NCI-H82 treated with DMSO at 0.1 percent for 48 hours (cell line): ENCODE results near the gene NAXD.
A peak's percentile ranks its signal among the peaks of the same experiment; 100 is the strongest.
"Not testable (repeated sequence)": the region's sequence is repeated elsewhere in the genome, so short reads cannot be mapped to it uniquely, and the experiment has no call there.

ENCODE experiments used
- DNase-seq: peaks from one replicate; lab custom pipeline; 2025; ENCODE audit not compliant: unreplicated experiment; lab: John Stamatoyannopoulos, UW

NAXD gene

DNA sequence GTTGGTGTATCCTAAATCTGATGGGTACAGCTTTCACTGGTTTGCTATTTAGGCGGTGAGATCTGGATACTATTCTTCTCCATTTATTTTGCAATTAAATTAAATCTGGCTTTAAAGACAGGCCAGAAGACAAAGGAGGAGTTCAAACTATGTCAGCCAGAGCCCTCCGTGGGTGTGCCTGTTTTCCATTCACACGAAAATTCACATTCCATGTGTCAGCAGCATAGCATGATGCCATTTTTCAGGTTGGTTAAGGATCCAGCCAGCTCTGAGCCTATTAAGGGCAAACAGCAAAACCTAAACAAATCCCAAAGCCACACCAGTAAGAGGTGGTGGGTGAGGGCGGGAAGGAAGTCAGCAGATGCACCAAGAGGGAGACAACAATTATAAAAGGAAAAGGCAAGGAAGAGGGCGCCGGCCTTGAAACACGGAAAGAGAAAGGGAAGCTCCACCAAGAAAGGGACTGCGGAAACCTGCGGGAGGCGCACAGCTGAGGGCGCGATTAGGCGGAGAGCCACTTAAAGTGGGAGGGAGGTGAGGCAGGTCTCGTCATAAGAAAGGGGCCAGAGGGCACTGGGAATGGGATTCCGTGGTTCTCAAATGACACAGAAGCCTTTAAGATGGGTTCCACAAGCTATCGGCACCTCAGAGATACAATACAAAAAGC lies 47.6 kb downstream of the NAXD start:
- no peak for DNase-seq

- no peak for DNase-seq
Measured at GRCh38 chr13:110663491-110663890, 48.1 kb downstream of the NAXD start.

DNA sequence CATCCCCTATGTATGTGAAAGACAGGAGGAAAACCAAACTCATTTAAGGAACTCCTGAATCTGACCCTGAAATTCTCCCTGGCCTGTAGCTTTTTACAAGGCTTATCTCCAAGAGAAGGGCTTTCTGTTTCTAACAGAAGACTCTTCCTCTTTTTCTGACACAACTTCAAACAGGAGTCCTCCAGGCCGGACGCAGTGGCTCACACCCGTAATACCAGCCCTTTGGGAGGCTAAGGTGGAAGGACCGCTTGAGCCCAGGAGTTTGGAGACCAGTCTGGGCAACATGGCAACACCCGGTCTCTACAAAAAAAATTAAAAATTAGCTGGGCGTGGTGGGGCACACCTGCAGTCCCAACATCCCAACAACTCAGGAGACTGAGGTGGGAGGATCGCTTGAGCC lies 48.7 kb downstream of the NAXD start:
- no peak for DNase-seq

GRCh38 chr13:110664673-110665072 lies 49.3 kb downstream of the NAXD start:
- DNase-seq, result no peak

DNA sequence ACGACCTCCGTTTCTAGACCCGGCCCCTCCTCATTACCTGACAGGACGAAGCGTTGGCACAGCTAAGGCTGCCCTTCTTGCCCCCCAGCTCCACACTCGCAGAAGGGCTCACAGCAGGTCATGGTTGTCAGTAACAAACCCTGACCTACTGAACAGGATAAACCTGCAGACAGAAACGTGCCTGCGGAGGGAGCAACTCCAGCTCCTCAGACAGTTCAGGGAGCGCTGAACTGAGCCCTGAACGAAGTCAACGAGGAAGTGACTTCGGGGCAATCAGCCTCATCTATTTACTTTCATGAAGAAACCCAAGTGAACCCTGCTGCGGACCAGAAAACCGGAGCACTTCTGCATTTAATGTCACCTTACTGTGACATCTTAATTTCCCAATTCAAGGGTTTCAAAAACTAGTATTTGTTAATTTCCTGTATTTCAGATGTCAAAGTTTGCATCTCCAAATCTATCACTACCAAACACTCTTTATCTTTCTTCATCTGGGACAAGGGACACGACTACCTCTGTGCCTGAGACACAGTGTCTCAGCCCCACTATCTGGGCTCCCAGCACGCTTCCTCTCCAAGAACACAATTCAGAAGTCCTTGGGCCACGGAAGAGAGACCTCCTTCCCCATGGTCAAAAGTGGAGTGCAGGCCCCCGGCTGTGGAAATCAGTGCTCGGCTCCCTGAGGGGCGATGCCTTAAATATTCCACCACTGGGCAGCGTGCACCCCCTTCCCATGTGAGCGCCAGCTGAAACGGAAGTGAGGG lies 50.3 kb downstream of the NAXD start:
- no peak for DNase-seq

- DNase-seq, result no peak
Measured at GRCh38 chr13:110666255-110666533, 50.8 kb downstream of the NAXD start.

DNA sequence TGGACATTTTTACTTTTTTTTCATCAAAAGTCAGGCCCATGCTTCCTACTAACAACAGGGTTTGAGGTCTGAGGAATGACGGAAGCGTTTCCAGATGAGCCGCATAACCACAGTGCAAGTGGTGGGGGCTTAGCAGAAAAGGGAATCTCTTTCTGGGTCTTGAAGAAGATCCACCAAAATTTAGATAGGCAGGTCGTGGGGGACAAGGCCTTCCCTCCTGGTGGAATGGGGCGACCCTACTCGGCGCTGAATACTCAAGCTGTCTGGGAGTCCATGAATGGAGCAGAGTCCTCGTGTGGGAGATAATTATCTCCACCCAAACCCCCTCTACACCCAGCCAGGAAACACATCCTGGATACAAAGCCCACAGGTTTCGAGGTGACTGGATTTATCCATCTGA lies 53.7 kb downstream of the NAXD start:
- DNase-seq, result no peak

DNA sequence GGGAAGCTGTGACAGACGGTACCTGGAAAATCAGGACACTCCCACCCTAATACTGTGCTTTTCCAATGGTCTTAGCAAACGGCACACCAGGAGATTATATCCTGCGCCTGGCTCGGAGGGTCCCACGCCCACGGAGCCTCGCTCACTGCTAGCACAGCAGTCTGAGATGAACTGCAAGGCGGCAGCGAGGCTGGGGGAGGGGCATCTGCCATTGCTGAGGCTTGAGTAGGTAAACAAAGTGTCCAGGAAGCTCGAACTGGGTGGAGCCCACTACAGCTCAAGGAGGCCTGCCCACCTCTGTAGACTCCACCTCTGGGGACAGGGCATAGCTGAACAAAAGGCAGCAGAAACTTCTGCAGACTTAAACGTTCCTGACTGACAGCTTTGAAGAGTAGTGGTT lies 54.5 kb downstream of the NAXD start:
- not testable (repeated sequence) for DNase-seq

- DNase-seq, result no peak
Measured at GRCh38 chr13:110676595-110677587, 61.5 kb downstream of the NAXD start.

DNA sequence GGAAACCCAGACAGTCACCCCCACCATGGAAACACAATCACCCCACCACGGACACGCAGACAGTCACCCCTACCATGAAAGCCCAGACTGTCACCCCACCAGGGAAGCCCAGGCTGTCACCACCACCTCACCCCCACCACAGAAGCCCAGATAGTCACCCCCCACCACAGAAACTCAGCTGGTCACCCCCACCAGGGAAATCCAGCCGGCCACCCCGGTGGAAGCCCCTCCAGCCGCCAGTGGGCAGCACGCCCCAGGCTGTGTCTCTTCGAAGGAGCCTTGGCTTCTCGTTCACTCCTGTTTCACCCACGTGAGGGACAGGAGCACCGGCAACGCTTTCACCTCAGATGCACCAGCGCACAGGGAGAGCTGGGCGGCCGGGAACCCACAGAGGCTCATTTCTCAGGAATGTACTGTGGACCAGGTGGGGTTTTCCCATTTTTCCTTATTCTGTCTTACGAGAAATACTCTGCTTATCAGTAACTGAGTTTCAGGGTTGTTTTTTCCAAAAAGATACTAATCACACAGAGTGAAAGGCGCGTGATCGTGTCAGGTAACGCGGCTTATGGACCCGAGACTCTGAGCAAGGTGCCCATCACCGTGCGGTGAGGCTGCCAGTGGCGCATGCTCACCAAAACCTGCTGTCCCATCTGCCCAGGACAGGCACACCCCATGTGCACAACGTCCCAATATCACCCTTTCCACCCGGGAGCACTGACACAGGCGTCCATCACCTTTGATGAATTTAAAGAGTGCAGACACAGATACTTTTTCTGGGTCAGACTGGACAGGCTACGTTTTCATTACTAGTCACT lies 62.6 kb downstream of the NAXD start:
- DNase-seq, result no peak

DNA sequence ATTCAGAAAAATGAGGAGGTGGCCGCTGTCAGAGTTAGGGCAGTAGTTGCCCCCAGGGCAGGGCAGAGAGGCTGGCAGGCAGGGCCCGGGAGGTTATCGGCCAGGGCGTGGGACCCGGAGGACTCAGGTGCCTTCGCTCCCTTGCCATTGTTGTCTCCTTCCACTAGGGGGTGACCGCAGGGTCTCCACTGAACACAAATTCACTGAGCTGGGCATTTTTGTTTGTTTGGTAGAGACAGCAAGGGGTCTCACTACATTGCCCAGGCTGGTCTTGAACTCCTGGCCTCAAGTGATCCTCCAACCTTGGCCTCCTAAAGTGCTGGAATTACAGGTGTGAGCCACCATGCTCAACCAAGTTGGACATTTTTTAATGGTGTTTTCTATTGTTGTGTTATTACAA lies 65.5 kb downstream of the NAXD start:
- DNase-seq, result peak; percentile 4

GRCh38 chr13:110681868-110682550 lies 66.7 kb downstream of the NAXD start:
- DNase-seq, result no peak

DNA sequence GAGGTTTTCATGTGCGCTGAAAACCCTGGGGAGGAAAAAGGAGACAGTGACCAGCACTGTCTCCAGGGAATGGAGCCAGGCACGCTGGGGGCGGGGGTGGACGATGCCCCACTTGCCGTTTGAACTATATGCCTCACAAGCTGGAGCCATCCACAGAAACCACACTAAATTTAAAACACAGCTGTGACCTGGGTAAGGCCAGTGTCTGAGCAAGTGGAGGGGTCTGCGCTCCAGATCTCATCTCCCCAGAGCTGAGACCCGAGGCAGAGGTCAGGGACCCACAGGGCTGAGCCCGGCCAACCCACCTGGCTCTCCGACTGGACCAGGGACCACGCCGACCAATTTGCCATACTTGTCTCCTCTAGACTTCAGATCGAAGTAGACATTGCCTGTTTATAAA lies 67.4 kb downstream of the NAXD start:
- no peak for DNase-seq

DNA sequence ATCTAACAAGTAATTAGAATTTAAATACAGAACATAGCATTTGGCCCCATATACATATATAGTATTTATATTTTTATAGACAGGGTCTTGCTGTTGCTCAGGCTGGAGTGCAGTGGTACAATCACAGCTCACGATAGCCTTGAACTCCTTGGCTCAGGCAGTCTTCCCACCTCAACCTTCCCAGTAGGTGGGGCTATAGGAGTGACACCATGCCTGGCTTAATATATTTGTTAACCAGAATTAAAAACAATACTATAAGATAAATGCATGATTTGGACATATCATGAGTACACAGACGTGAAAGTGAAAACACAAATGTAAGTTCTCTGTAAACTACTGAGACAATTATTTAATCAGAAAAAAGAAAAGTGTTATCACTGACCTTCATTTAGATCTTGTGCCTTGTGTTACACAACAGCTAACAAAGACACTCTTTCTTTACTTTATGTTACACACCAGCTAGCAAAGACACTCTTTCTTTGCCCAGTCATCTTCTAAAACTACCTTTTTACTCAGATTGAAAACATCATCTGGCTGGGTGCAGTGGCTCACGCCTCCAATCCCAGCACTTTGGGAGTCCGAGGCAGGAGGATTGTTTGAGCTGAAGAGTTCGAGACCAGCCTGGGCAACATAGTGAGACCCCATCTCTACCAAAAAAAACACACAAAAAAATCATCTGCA lies 68.0 kb downstream of the NAXD start:
- no peak for DNase-seq

DNA sequence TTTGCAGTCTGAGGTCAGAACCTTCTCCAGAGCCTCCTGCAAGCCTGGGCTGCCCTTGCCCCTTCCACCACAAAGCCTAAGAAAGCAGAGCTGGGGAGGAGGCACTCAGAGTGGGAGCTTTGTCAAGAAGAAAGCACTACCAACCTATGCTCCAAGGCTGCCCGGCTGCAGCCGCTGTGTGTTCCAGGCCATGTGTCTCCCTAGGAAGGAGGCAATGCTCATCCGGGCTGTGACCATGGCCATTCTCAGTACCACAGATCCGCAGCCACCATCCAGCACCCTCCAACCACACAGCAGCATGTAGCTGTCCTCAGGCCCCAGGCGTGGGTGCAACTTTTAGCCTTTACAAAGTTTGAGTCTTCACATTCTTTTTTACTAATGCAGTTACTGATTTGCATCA lies 68.6 kb downstream of the NAXD start:
- no peak for DNase-seq

GRCh38 chr13:110684388-110685056 lies 69.2 kb downstream of the NAXD start:
- no peak for DNase-seq

- DNase-seq, result no peak
Measured at GRCh38 chr13:110685305-110686020, 70.1 kb downstream of the NAXD start.

- DNase-seq, result no peak
Measured at GRCh38 chr13:110687736-110688135, 72.4 kb downstream of the NAXD start.

DNA sequence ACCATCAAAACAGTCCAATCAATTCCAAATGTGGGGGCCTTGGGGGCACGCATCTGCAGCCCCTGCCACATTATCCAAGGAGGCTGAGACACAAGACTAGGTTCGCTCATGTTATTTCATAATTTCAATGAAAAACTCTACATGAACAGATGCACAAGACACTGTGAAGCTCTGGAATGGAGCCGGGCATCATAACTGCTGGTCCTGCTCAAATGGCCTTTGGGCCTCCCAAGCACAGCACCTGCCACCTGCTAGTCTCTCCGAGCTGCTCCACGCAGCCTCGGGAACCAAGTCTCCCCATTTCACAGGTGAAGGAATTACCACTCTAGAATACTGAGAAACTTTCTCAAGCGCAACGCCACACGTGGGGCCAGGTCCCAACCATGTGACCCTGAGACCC lies 73.7 kb downstream of the NAXD start:
- no peak for DNase-seq
